GM19023 (cell line): Measurements from ENCODE around the gene DISP2.

Source experiments
- ATAC-seq: cut with Tn5 transposase; IDR thresholded peaks from one replicate; pipeline ENCODE4 v1.9.1; 2021; ENCODE audit warnings: mild to moderate bottlenecking, moderate library complexity; ENCODE audit not compliant: unreplicated experiment

DISP2 gene

GRCh38 chr15:40342416-40343320, 15.4 kb upstream of the DISP2 start:
- no peak for ATAC-seq

GRCh38 chr15:40343512-40343911, 14.5 kb upstream of the DISP2 start:
- ATAC-seq: no peak

- no peak for ATAC-seq
Measured at GRCh38 chr15:40344217-40344616, 13.8 kb upstream of the DISP2 start.

GRCh38 chr15:40344631-40345120, 13.3 kb upstream of the DISP2 start:
- peak; percentile 72 for ATAC-seq

- ATAC-seq: no peak
Measured at GRCh38 chr15:40345225-40345866, 12.7 kb upstream of the DISP2 start.

GRCh38 chr15:40345867-40346578, 12.0 kb upstream of the DISP2 start:
- ATAC-seq: no peak

GRCh38 chr15:40346579-40347558, 11.2 kb upstream of the DISP2 start:
- ATAC-seq: no peak

GRCh38 chr15:40347559-40348473, 10.2 kb upstream of the DISP2 start:
- no peak for ATAC-seq

GRCh38 chr15:40348474-40348870, 9.5 kb upstream of the DISP2 start:
- no peak for ATAC-seq

GRCh38 chr15:40349163-40349562, 8.9 kb upstream of the DISP2 start:
- no peak for ATAC-seq

GRCh38 chr15:40352281-40352901, 5.6 kb upstream of the DISP2 start:
- no peak for ATAC-seq

GRCh38 chr15:40353697-40354096, 4.3 kb upstream of the DISP2 start:
- no peak for ATAC-seq

GRCh38 chr15:40354408-40355171, 3.4 kb upstream of the DISP2 start:
- no peak for ATAC-seq

- no peak for ATAC-seq
Measured at GRCh38 chr15:40355976-40356585, 1.9 kb upstream of the DISP2 start.

- ATAC-seq: no peak
Measured at GRCh38 chr15:40357246-40357645, 773 bp upstream of the DISP2 start.

GRCh38 chr15:40358471-40359353, 693 bp downstream of the DISP2 start:
- peak; percentile 9 for ATAC-seq

- no peak for ATAC-seq
Measured at GRCh38 chr15:40360015-40360414, 2.0 kb downstream of the DISP2 start.
